Parathyroid adenoma (tissue), 2 donors: Measurements from ENCODE around the gene PGP.

Experiments
- H2AFZ ChIP-seq: fragments of 300-600 bp; sonication (generic); one replicate; pipeline ENCODE4 v1.7.0; 2017; ENCODE audit warnings: antibody characterized with exemption, mild to moderate bottlenecking
- H3K27ac ChIP-seq: fragments of 300-600 bp; sonication (generic); one replicate; pipeline ENCODE4 v1.7.0; 2017
- H3K27me3 ChIP-seq: fragments of 300-600 bp; sonication (generic); one replicate; pipeline ENCODE4 v1.7.0; 2017; ENCODE audit warnings: low read length; ENCODE audit not compliant: control insufficient read depth, insufficient read depth
- H3K36me3 ChIP-seq: fragments of 300-600 bp; sonication (generic); one replicate; pipeline ENCODE4 v1.7.0; 2017; ENCODE audit warnings: low read length; ENCODE audit not compliant: control insufficient read depth, insufficient read depth
- H3K4me1 ChIP-seq: fragments of 300-600 bp; sonication (generic); one replicate; pipeline ENCODE4 v1.7.0; 2017; ENCODE audit warnings: control low read depth
- H3K4me2 ChIP-seq: fragments of 300-600 bp; sonication (generic); one replicate; pipeline ENCODE4 v1.7.0; 2017; ENCODE audit warnings: low read length
- H3K4me3 ChIP-seq: fragments of 300-600 bp; sonication (generic); one replicate; pipeline ENCODE4 v1.7.0; 2017; ENCODE audit warnings: low read depth, low read length
- H3K79me2 ChIP-seq: fragments of 300-600 bp; sonication (generic); one replicate; pipeline ENCODE4 v1.7.0; 2017; ENCODE audit warnings: control low read depth
- H3K9ac ChIP-seq: fragments of 300-600 bp; sonication (generic); one replicate; pipeline ENCODE4 v1.7.0; 2017; ENCODE audit warnings: mild to moderate bottlenecking
- H3K9me3 ChIP-seq: fragments of 300-600 bp; sonication (generic); one replicate; pipeline ENCODE4 v1.7.0; 2017; ENCODE audit warnings: low read length; ENCODE audit not compliant: control insufficient read depth
- TF ChIP-seq, protein P1 (sequence below): fragments of 300-600 bp; sonication (generic); IDR thresholded peaks from one replicate; pipeline ENCODE4 v1.7.0; 2017; ENCODE audit warnings: antibody characterized with exemption, mild to moderate bottlenecking
- donor health status: primary hyperparathyroidism.

PGP gene

GRCh38 chr16:2163211-2163881 is 51.3 kb downstream of the PGP start:
- H3K27me3 ChIP-seq = no peaks in the 10 kb centered on the region
- no peaks in the 10 kb centered on the region for H3K36me3 ChIP-seq
- H3K4me2 ChIP-seq = no peak overlapping the region
- no peaks in the 10 kb centered on the region for H3K4me1 ChIP-seq
- no peak overlapping the region for H3K27ac ChIP-seq
- no peaks in the 10 kb centered on the region for H3K9me3 ChIP-seq
- no peak overlapping the region for H2AFZ ChIP-seq
- TF ChIP-seq, protein P1, sequence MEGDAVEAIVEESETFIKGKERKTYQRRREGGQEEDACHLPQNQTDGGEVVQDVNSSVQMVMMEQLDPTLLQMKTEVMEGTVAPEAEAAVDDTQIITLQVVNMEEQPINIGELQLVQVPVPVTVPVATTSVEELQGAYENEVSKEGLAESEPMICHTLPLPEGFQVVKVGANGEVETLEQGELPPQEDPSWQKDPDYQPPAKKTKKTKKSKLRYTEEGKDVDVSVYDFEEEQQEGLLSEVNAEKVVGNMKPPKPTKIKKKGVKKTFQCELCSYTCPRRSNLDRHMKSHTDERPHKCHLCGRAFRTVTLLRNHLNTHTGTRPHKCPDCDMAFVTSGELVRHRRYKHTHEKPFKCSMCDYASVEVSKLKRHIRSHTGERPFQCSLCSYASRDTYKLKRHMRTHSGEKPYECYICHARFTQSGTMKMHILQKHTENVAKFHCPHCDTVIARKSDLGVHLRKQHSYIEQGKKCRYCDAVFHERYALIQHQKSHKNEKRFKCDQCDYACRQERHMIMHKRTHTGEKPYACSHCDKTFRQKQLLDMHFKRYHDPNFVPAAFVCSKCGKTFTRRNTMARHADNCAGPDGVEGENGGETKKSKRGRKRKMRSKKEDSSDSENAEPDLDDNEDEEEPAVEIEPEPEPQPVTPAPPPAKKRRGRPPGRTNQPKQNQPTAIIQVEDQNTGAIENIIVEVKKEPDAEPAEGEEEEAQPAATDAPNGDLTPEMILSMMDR = no peak
- H3K4me3 ChIP-seq = no peak overlapping the region
- H3K79me2 ChIP-seq = peaks cover 2% of the 10 kb centered on the region
- H3K9ac ChIP-seq = no peak overlapping the region

GRCh38 chr16:2162676-2163118 is 51.9 kb downstream of the PGP start:
- H3K9ac ChIP-seq = no peak overlapping the region

DNA sequence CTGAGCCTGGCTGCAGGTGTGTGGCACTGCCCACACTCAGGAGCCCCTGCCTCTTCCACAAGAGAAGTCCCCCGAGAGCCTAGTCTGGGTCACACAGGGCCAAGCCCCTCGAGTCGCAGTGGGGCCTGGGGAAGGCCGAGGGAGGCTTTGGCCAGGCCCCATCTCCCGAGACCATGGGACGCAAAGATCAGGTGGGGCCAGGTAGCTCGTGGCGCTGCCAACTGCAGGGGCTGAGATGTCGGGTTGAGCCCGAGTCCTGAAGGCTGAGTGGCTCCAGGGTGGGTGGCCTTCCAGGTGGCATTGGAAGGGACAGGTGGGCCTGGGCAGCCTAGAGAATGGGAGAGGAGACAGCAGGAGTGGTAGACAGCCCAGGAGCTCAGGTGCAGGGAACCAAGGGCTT is 52.7 kb downstream of the PGP start:
- Histone ChIP-seq H3K4me3 (no peak overlapping the region), H3K4me1 (no peaks in the 10 kb centered on the region), H3K9me3 (no peaks in the 10 kb centered on the region), H3K27ac (no peak overlapping the region), H3K79me2 (peaks cover 17% of the 10 kb centered on the region), H3K4me2 (no peak overlapping the region), H3K9ac (no peak overlapping the region), H2AFZ (no peak overlapping the region), H3K27me3 (no peaks in the 10 kb centered on the region), H3K36me3 (no peaks in the 10 kb centered on the region)
- TF ChIP-seq, protein P1 = no peak

More at GRCh38 chr16:2162676-2163118, 51.9 kb downstream of the PGP start:
- H3K4me2 ChIP-seq = no peak overlapping the region
- H3K4me1 ChIP-seq = no peaks in the 10 kb centered on the region
- H3K27ac ChIP-seq = no peak overlapping the region
- no peaks in the 10 kb centered on the region for H3K9me3 ChIP-seq
- no peak overlapping the region for H3K4me3 ChIP-seq
- TF ChIP-seq, protein P1 = no peak
- H3K27me3 ChIP-seq = no peaks in the 10 kb centered on the region
- no peaks in the 10 kb centered on the region for H3K36me3 ChIP-seq
- no peak overlapping the region for H2AFZ ChIP-seq
- H3K79me2 ChIP-seq = peaks cover 9% of the 10 kb centered on the region
